GM10266 (cell line): ENCODE data around the gene BBOX1.

Experiments used
- DNase-seq: peaks from one replicate; pipeline ENCODE4 v3.0.0; 2012; ENCODE audit errors: extremely low spot score
- TF ChIP-seq, protein P1 (sequence below): IDR thresholded peaks from 2 replicates; pipeline ENCODE4 v1.5.1; 2012; ENCODE audit warnings: mild to moderate bottlenecking, low read depth; ENCODE audit not compliant: control insufficient read depth, insufficient read depth; ENCODE audit errors: missing control alignments

BBOX1 gene

DNA sequence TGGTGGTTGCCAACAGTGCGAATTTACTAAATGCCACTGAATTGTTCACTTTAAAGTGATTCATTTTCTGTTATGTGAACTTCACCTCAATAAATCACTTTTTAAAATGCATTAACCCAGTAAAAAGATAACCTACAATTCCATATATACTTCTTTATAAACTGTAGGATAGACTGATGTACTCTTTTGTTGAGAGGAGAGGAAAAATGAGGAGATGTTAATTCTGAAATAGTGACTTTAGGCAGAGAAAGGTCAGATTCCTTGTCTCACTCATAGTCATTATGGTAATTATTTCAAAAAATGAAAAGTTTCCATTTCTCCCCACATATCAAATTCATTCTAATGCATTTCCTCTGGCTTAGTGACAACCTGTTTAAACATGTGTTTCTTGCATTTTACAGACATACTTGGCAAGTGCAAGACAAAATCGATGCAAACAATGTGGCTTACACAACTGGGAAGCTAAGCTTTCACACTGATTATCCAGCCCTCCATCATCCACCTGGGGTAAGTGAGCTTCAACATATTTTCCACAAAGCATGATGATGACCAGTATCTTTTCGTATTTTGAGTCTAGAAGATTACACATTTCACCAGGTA lies 74.5 kb downstream of the BBOX1 start:
- TF ChIP-seq, protein P1, sequence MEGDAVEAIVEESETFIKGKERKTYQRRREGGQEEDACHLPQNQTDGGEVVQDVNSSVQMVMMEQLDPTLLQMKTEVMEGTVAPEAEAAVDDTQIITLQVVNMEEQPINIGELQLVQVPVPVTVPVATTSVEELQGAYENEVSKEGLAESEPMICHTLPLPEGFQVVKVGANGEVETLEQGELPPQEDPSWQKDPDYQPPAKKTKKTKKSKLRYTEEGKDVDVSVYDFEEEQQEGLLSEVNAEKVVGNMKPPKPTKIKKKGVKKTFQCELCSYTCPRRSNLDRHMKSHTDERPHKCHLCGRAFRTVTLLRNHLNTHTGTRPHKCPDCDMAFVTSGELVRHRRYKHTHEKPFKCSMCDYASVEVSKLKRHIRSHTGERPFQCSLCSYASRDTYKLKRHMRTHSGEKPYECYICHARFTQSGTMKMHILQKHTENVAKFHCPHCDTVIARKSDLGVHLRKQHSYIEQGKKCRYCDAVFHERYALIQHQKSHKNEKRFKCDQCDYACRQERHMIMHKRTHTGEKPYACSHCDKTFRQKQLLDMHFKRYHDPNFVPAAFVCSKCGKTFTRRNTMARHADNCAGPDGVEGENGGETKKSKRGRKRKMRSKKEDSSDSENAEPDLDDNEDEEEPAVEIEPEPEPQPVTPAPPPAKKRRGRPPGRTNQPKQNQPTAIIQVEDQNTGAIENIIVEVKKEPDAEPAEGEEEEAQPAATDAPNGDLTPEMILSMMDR, result no peak
- no peak for DNase-seq

DNA sequence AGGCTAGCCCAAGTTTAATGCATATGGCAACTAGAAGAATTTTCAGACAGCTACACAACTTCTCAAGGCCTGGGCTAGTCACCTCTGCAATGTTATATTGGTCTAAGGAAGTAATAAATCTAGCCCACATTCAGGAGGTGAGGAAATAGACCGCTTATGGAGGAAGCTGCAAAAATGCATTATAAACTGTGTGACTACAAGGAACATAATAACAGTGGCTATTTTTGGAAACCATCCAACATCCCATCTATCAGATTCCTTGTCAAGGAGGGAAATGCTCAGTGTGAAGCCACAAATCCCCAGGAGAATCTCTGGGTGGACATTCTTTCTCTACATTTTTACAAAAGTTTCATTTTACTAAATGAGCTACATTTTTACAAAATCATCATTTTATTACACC lies 76.1 kb downstream of the BBOX1 start:
- TF ChIP-seq, protein P1, result no peak
- DNase-seq, result no peak

DNA sequence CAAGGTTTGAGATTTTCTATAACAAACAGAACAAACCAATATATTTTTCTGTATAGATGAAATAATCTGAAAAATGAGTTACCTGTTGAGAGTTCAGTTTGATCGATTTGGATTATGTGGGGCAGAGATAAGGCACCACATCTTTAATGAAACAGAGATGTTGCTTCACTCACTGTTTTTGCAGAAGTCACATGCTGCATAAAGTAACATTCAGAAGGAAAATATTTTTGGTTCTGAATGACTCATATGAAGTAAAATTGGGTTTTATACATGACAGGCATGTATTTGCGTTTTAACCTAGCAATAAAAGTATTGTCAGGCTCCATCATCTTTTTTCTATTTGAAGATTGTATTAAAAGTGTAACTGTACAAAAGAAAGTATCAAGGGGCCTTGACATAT lies 77.8 kb downstream of the BBOX1 start:
- no peak for DNase-seq
- TF ChIP-seq, protein P1, result no peak

DNA sequence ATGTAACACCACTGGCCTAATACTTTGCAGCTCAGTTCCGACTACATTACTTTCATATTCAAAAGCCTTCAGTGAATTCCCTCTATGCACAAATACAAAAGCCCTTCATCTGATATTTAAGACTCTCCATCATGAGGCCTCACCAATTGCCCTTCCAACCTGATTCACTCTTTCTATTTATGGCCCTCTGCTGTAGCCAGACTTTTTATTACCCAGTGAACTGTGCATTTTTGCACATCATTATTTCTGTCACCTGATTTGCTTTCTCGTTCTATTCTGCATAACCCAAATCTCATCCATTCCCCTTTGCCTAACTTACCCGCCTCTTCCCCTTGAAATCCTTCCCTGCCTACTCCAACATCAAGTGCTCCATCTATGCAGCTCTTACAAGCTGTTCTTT lies 78.3 kb downstream of the BBOX1 start:
- TF ChIP-seq, protein P1, result no peak
- DNase-seq, result no peak

DNA sequence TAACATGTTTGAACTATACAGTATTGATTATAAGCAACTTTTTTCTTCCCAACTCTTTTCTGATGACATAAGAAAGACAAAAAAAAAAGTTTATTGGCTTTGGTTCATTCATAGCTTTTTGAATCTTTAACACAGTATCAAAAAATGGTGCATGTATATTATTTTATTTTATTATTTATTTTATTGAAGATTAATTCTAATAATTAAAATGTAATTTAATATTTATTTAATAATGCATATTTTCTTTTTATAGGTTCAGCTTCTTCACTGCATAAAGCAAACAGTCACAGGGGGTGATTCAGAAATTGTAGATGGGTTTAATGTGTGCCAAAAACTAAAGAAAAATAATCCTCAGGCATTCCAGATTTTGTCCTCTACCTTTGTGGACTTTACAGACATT lies 78.8 kb downstream of the BBOX1 start:
- TF ChIP-seq, protein P1, result no peak
- no peak for DNase-seq

DNA sequence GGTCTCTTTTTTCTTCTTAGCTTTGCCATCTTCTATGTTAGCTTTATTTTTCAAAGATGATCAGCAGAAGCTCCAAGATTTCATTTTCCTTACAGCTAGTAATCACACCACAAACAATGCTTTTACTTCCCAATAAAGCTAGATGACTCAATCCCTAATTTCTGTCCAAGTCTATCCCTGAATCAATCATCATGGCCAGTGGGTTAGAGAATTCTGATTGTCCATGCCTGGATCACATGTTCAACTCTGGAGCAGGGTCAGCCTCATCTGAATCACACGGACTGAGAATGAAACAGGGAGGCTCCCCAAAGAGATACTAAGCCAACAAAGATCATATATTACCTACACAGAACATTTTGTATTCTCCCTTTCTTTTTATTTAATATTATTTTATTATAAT lies 79.6 kb downstream of the BBOX1 start:
- DNase-seq, result no peak
- TF ChIP-seq, protein P1, result no peak

DNA sequence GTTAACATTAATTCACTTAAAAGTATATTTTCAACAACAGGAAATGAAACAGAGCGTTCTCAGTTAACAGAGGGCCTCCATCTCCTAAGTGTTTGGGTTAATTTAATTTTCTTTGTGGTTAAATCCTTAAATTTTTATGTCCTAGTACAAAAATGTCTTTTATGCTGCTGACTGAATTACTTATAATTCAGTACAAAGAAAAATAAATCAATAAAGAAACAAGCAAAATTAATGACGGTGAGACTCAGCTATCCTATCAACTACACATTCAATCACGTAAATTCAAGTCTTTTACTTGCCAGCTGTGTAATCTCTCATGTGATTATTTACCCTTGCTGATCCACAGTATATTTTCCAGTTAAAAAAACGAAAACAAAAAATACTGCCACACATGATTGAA lies 81.4 kb downstream of the BBOX1 start:
- DNase-seq, result no peak
- TF ChIP-seq, protein P1, result no peak
